Colonic mucosa (tissue), 4 donors: ENCODE measurements around the gene ERI2. TPM values are rescaled to one million over a fixed set of nuclear protein-coding genes. Genes with fewer than 3 reads are reported as not detected.
"Not testable (repeated sequence)": the region's sequence is repeated elsewhere in the genome, so short reads cannot be mapped to it uniquely, and the experiment has no call there.

ENCODE experiments used
- DNase-seq: peaks from one replicate; pipeline ENCODE4 v3.0.0-alpha.2; 2020
- H3K27ac ChIP-seq: fragments of 200-600 bp; one replicate; pipeline ENCODE4 v1.8.0; 2021
- H3K27me3 ChIP-seq: fragments of 200-600 bp; one replicate; pipeline ENCODE4 v1.8.0; 2021
- H3K36me3 ChIP-seq: fragments of 200-600 bp; one replicate; pipeline ENCODE4 v1.8.0; 2021
- H3K4me1 ChIP-seq: fragments of 200-600 bp; one replicate; pipeline ENCODE4 v1.8.0; 2021; ENCODE audit warnings: mild to moderate bottlenecking
- H3K4me3 ChIP-seq: fragments of 200-600 bp; one replicate; pipeline ENCODE4 v1.8.0; 2021
- H3K9ac ChIP-seq, 2 donors: one replicate each; pipeline ENCODE4 v1.7.0; 2013; ENCODE audit warnings: control low read depth in 2 of 2, low read depth in 2 of 2, low read length in 2 of 2
- H3K9me3 ChIP-seq: fragments of 200-600 bp; one replicate; pipeline ENCODE4 v1.8.0; 2021
- CTCF ChIP-seq: fragments of 200-600 bp; IDR thresholded peaks from one replicate; pipeline ENCODE4 v1.8.0; 2022; ENCODE audit warnings: antibody characterized with exemption, mild to moderate bottlenecking
- intact Hi-C: fragments of 100-400 bp; cut with DNase I; formaldehyde crosslinking; loops from one replicate; pipeline ENCODE4 v1.14.1; 2022
- total RNA-seq, 2 donors: library from RNA; stranded (reverse); fragmentation: NEBNext Ultra II Directional in 1 of 2; extraction: Animal tissue kit (Norgen Biotek cat#: 25700) in 1 of 2; gene quantifications; one replicate each; pipeline ENCODE4 v1.2.1, GENCODE V29; 2021
- donor health status: healthy.
- donor health status: DM: no; HTN: no; CAD: no.
- donor health status: DM: no; HTN: no; CAD: no.

Gene ERI2
- total RNA-seq, 2 donors from 2014 or later: 28.7 to 43.8 TPM

GRCh38 chr16:20763461-20764232 is 42.6 kb downstream of the ERI2 start, which contains the start of gene ACSM3:
Gene ACSM3 (plus strand): TSS chr16:20764014. CDS start chr16:20770035, 6,021 bp downstream.
- peak; percentile 92 for DNase-seq
- Histone ChIP-seq H3K27ac (peak within 1 kb of the TSS; percentile 81), H3K27me3 (no peaks in the 10 kb centered on the region), H3K4me1 (no peaks in the 10 kb centered on the region), H3K9ac (peak within 1 kb of the TSS; percentile 28 to 48), H3K9me3 (no peaks in the 10 kb centered on the region), H3K36me3 (no peaks in the 10 kb centered on the region), H3K4me3 (peak within 1 kb of the TSS; percentile 14)
- intact Hi-C loops: no loop called here
- no peak for TF ChIP-seq CTCF

- peak overlapping the region; percentile 81 for H3K27ac ChIP-seq
- TF ChIP-seq CTCF: no peak
- H3K4me1 ChIP-seq: no peaks in the 10 kb centered on the region
- DNase-seq: no peak
- H3K27me3 ChIP-seq: no peaks in the 10 kb centered on the region
- intact Hi-C loops: no loop called here
- H3K4me3 ChIP-seq: no peak overlapping the region
- H3K36me3 ChIP-seq: no peaks in the 10 kb centered on the region
- no peaks in the 10 kb centered on the region for H3K9me3 ChIP-seq
- H3K9ac ChIP-seq: no peak overlapping the region
These were observed 43.7 kb downstream of the ERI2 start for GRCh38 chr16:20762404-20763123.

- H3K9ac ChIP-seq: no peak overlapping the region
- H3K27ac ChIP-seq: no peak overlapping the region
- no peaks in the 10 kb centered on the region for H3K4me1 ChIP-seq
- H3K36me3 ChIP-seq: no peaks in the 10 kb centered on the region
- H3K9me3 ChIP-seq: no peaks in the 10 kb centered on the region
- intact Hi-C loops: no loop called here
- no peak overlapping the region for H3K4me3 ChIP-seq
- DNase-seq: no peak
- no peaks in the 10 kb centered on the region for H3K27me3 ChIP-seq
- TF ChIP-seq CTCF: no peak
These were observed 45.1 kb downstream of the ERI2 start for GRCh38 chr16:20761175-20761574.

- no peaks in the 10 kb centered on the region for H3K9me3 ChIP-seq
- DNase-seq: no peak
- no peak overlapping the region for H3K27ac ChIP-seq
- no peaks in the 10 kb centered on the region for H3K36me3 ChIP-seq
- no peaks in the 10 kb centered on the region for H3K4me1 ChIP-seq
- no peak for TF ChIP-seq CTCF
- H3K27me3 ChIP-seq: no peaks in the 10 kb centered on the region
- no peak overlapping the region for H3K9ac ChIP-seq
- no peak overlapping the region for H3K4me3 ChIP-seq
- intact Hi-C loops: no loop called here
These were observed 45.9 kb downstream of the ERI2 start for GRCh38 chr16:20760346-20760745.

- H3K27ac ChIP-seq, H3K9me3 ChIP-seq, H3K9ac ChIP-seq, H3K4me3 ChIP-seq, H3K36me3 ChIP-seq, H3K4me1 ChIP-seq, intact Hi-C loops, H3K27me3 ChIP-seq, DNase-seq: not testable (repeated sequence)
These were observed 50.5 kb downstream of the ERI2 start for GRCh38 chr16:20755799-20756198.

GRCh38 chr16:20755238-20755637 is 51.0 kb downstream of the ERI2 start:
- Histone ChIP-seq H3K27ac (no peak overlapping the region), H3K27me3 (no peaks in the 10 kb centered on the region), H3K9ac (no peak overlapping the region), H3K9me3 (no peaks in the 10 kb centered on the region), H3K4me3 (no peak overlapping the region), H3K4me1 (no peaks in the 10 kb centered on the region), H3K36me3 (no peaks in the 10 kb centered on the region)
- DNase-seq: no peak
- TF ChIP-seq CTCF: no peak
- intact Hi-C loops: no loop called here
